Islet of Langerhans (tissue), 1 donor: ENCODE results near the gene HTR2B.
A peak's percentile ranks its signal among the peaks of the same experiment; 100 is the strongest.
"Not testable (repeated sequence)": the region's sequence is repeated elsewhere in the genome, so short reads cannot be mapped to it uniquely, and the experiment has no call there.

Source experiments
- FAIRE-seq: peaks from one replicate; lab custom pipeline; 2011; peaks lifted over from hg19 to GRCh38; lab: Jason Lieb, UNC

Gene HTR2B

GRCh38 chr2:231124838-231125568 lies at the start of gene HTR2B:
Gene HTR2B, minus strand, starts transcription at chr2:231125042. Its CDS starts 1,278 bp downstream, at chr2:231123764.
- FAIRE-seq = peak; percentile 85

GRCh38 chr2:231174211-231174651 lies 49.4 kb upstream of the HTR2B start:
- FAIRE-seq = no peak

- FAIRE-seq = no peak
Measured at GRCh38 chr2:231172025-231172424, 47.2 kb upstream of the HTR2B start.

GRCh38 chr2:231170055-231170454 lies 45.2 kb upstream of the HTR2B start:
- FAIRE-seq = no peak

- no peak for FAIRE-seq
Measured at GRCh38 chr2:231169488-231169887, 44.6 kb upstream of the HTR2B start.

- FAIRE-seq = no peak
Measured at GRCh38 chr2:231168460-231169139, 43.8 kb upstream of the HTR2B start.

- no peak for FAIRE-seq
Measured at GRCh38 chr2:231167745-231168459, 43.1 kb upstream of the HTR2B start.

GRCh38 chr2:231163414-231164095 lies 38.7 kb upstream of the HTR2B start:
- no peak for FAIRE-seq

- FAIRE-seq = no peak
Measured at GRCh38 chr2:231163011-231163410, 38.2 kb upstream of the HTR2B start.

GRCh38 chr2:231161877-231162329 lies 37.1 kb upstream of the HTR2B start:
- peak; percentile 62 for FAIRE-seq

- no peak for FAIRE-seq
Measured at GRCh38 chr2:231161252-231161839, 36.5 kb upstream of the HTR2B start.

- FAIRE-seq = no peak
Measured at GRCh38 chr2:231160701-231161100, 35.9 kb upstream of the HTR2B start.

GRCh38 chr2:231159306-231159705 lies 34.5 kb upstream of the HTR2B start:
- FAIRE-seq = no peak

- FAIRE-seq = no peak
Measured at GRCh38 chr2:231152800-231153557, 28.1 kb upstream of the HTR2B start.

- FAIRE-seq = no peak
Measured at GRCh38 chr2:231146665-231147064, 21.8 kb upstream of the HTR2B start.

GRCh38 chr2:231144896-231145295 lies 20.1 kb upstream of the HTR2B start:
- no peak for FAIRE-seq

- not testable (repeated sequence) for FAIRE-seq
Measured at GRCh38 chr2:231140808-231141207, 16.0 kb upstream of the HTR2B start.

GRCh38 chr2:231139796-231140195 lies 15.0 kb upstream of the HTR2B start:
- no peak for FAIRE-seq

GRCh38 chr2:231138699-231139098 lies 13.9 kb upstream of the HTR2B start:
- FAIRE-seq = no peak

- no peak for FAIRE-seq
Measured at GRCh38 chr2:231134910-231135655, 10.2 kb upstream of the HTR2B start.
